K562 (cell line): ENCODE results near the gene USHBP1. TPM values are rescaled to one million over a fixed set of nuclear protein-coding genes. Genes with fewer than 3 reads are reported as not detected.

Source experiments
- ARHGAP35 ChIP-seq: fragments of 450-650 bp; IDR thresholded peaks from 2 replicates; pipeline ENCODE4 v1.6.1; 2018; ENCODE audit not compliant: partially characterized antibody
- BCL6 ChIP-seq: fragments of 250-450 bp; sonication (Bioruptor Pico); IDR thresholded peaks from 2 replicates; pipeline ENCODE4 v1.4.0; 2020
- BRF1 ChIP-seq: IDR thresholded peaks from 3 replicates; pipeline ENCODE4 v1.6.1; 2011; ENCODE audit warnings: borderline replicate concordance, mild to moderate bottlenecking; ENCODE audit not compliant: insufficient read length; ENCODE audit errors: extremely low read depth
- CBFA2T2 ChIP-seq: fragments of 450-650 bp; conservative IDR thresholded peaks from 2 replicates; pipeline ENCODE4 v1.6.1; 2017; ENCODE audit warnings: mild to moderate bottlenecking
- FOXM1 ChIP-seq, 2 experiments: fragments of 450-650 bp in 1 of 2; sonication (generic) in 1 of 2; formaldehyde crosslinking in 1 of 2; IDR thresholded peaks; 2 replicates each; pipeline versions ENCODE4 v1.6.1 to v1.9.0; 2017 to 2022; ENCODE audit warnings: low read depth in 2 of 2, mild to moderate bottlenecking in 2 of 2, missing genetic modification reagents in 1 of 2, moderate library complexity in 1 of 2
- GTF2B ChIP-seq: IDR thresholded peaks from 2 replicates; pipeline ENCODE4 v1.6.1; 2011; ENCODE audit not compliant: insufficient read length; ENCODE audit errors: extremely low read depth
- HDAC6 ChIP-seq: IDR thresholded peaks from 2 replicates; pipeline ENCODE4 v1.6.1; 2012; ENCODE audit warnings: low read depth, mild to moderate bottlenecking, control low read depth, inconsistent platforms, low read length, moderate library complexity
- MNT ChIP-seq, 2 experiments: fragments of 450-650 bp; conservative IDR thresholded peaks; 2 replicates each; pipeline ENCODE4 v1.6.1; 2017; ENCODE audit warnings: mild to moderate bottlenecking in 2 of 2, moderate library complexity in 2 of 2
- MTF1 ChIP-seq: fragments of 250-450 bp; sonication (Bioruptor Pico); IDR thresholded peaks from 2 replicates; pipeline ENCODE4 v1.9.0; 2021; ENCODE audit warnings: moderate library complexity, mild to moderate bottlenecking, inconsistent platforms, borderline replicate concordance
- PHB ChIP-seq: fragments of 250-450 bp; sonication (Bioruptor Pico); IDR thresholded peaks from 2 replicates; pipeline ENCODE4 v1.5.0; 2021
- PHF20 ChIP-seq: fragments of 450-650 bp; IDR thresholded peaks from 2 replicates; pipeline ENCODE4 v1.6.1; 2018; ENCODE audit not compliant: partially characterized antibody
- PML ChIP-seq: IDR thresholded peaks from 2 replicates; pipeline ENCODE4 v1.6.1; 2012; ENCODE audit warnings: low read length, inconsistent platforms
- POLR2B ChIP-seq: fragments of 450-650 bp; IDR thresholded peaks from 2 replicates; pipeline ENCODE4 v1.6.1; 2018; ENCODE audit warnings: low read depth; ENCODE audit not compliant: partially characterized antibody
- POLR2G ChIP-seq: fragments of 200-400 bp; formaldehyde crosslinking; IDR thresholded peaks from 2 replicates; pipeline ENCODE4 v1.6.1; 2017; ENCODE audit warnings: low read depth, mild to moderate bottlenecking, antibody characterized with exemption, low read length, moderate library complexity
- POLR2H ChIP-seq: IDR thresholded peaks from 2 replicates; pipeline ENCODE4 v1.6.1; 2016; ENCODE audit warnings: missing genetic modification characterization, low read depth, mild to moderate bottlenecking, control low read depth, missing compliant biosample characterization, moderate library complexity
- PRMT5 ChIP-seq: sonication (generic); formaldehyde crosslinking; IDR thresholded peaks from 2 replicates; pipeline ENCODE4 v1.5.0; 2020; ENCODE audit warnings: missing genetic modification reagents
- PTRF ChIP-seq: fragments of 450-650 bp; IDR thresholded peaks from 2 replicates; pipeline ENCODE4 v1.6.1; 2016; ENCODE audit warnings: mild to moderate bottlenecking, missing genetic modification characterization, missing compliant biosample characterization
- SPI1 ChIP-seq: IDR thresholded peaks from 2 replicates; pipeline ENCODE4 v1.6.1; 2011; ENCODE audit warnings: low read depth, low read length, control low read depth, borderline replicate concordance
- TRIM25 ChIP-seq: fragments of 450-650 bp; IDR thresholded peaks from 2 replicates; pipeline ENCODE4 v1.7.0; 2016; ENCODE audit warnings: borderline replicate concordance
- ZBTB33 ChIP-seq: sonication (generic); formaldehyde crosslinking; IDR thresholded peaks from 2 replicates; pipeline ENCODE4 v1.8.1; 2023; ENCODE audit warnings: mild to moderate bottlenecking, missing genetic modification reagents
- ZEB2 ChIP-seq: fragments of 450-650 bp; IDR thresholded peaks from 2 replicates; pipeline ENCODE4 v1.6.1; 2016
- ZNF668 ChIP-seq: fragments of 250-450 bp; sonication (Bioruptor Pico); IDR thresholded peaks from 2 replicates; pipeline ENCODE4 v1.8.0; 2022; ENCODE audit warnings: mild to moderate bottlenecking, inconsistent platforms
- ZNF75A ChIP-seq: fragments of 450-650 bp; formaldehyde crosslinking; IDR thresholded peaks from 2 replicates; pipeline ENCODE4 v1.4.0; 2020; ENCODE audit warnings: mild to moderate bottlenecking
- polyA plus RNA-seq, 8 experiments: library from polyadenylated mRNA; depleted of rRNA in 4 of 8; stranded (reverse) in 5 of 8; unstranded in 3 of 8; fragments of >200 nt; fragmentation: Nextera tagmentation in 2 of 8; fragmentation: Illumina TruSeq in 1 of 8; extraction: Ambion mirVana in 2 of 8; extraction: Trizol in 1 of 8; gene quantifications; 2 replicates each; pipeline versions ENCODE4 v1.2.1 to v1.2.3, GENCODE V29; 2011 to 2014; ENCODE audit warnings: inconsistent platforms in 1 of 8, missing spikeins in 1 of 8
- total RNA-seq, 7 experiments: library from RNA; depleted of rRNA in 6 of 7; stranded (reverse); fragments of >200 nt in 6 of 7; fragmentation: Illumina TruSeq in 2 of 7; extraction: Trizol in 2 of 7; gene quantifications; 2 replicates each; pipeline versions ENCODE4 v1.2.1 to v1.2.3, GENCODE V29; 2011 to 2021; ENCODE audit warnings: low replicate concordance in 1 of 7

The USHBP1 gene
- total and polyA plus RNA-seq, 9 of the 15 experiments (the other 6 are each of a cell fraction or from before 2014, with no cell fraction given): 0.03 to 0.10 (median 0.05) TPM; not detected in 5

GRCh38 chr19:17215127-17215971, 49.2 kb downstream of the USHBP1 start, which contains the start of gene USE1 (continued):
- no peak; the same call in none of the 2 replicates for TF ChIP-seq PML
- TF ChIP-seq ARHGAP35: no peak
- TF ChIP-seq ZNF75A (CRISPR knock-in tag): no peak
- peak; percentile 82 to 94 for TF ChIP-seq MNT (conservative IDR thresholded peaks at IDR 0.05)
- TF ChIP-seq PTRF (tag): no peak
- TF ChIP-seq ZNF668 (CRISPR knock-in tag): no peak
- no peak for TF ChIP-seq BCL6 (CRISPR knock-in tag)
- no peak for TF ChIP-seq BRF1
- TF ChIP-seq CBFA2T2: no peak
- TF ChIP-seq TRIM25: no peak
- no peak for TF ChIP-seq HDAC6
- no peak for TF ChIP-seq MTF1 (CRISPR knock-in tag)
- 0 out of 2 replicates have a peak, but pooled peaks have one; percentile 3 for TF ChIP-seq ZBTB33
- peak; percentile 91 for TF ChIP-seq POLR2H (tag)
- TF ChIP-seq PRMT5 (CRISPR knock-in tag): no peak
- TF ChIP-seq GTF2B: peak; percentile 32
- TF ChIP-seq FOXM1 (IDR thresholded peaks at IDR 0.05; ENCODE audit: low read depth): no peak
- TF ChIP-seq FOXM1 (CRISPR knock-in tag; IDR thresholded peaks at IDR 0.05; ENCODE audit: low read depth): peak; percentile 57; the same call in 1 of the 2 replicates
- peak; percentile 44; the same call in 1 of the 2 replicates for TF ChIP-seq PHB (CRISPR knock-in tag)
- TF ChIP-seq POLR2G: peak; percentile 98
- TF ChIP-seq POLR2B: peak; percentile 89
- peak; percentile 95 for TF ChIP-seq PHF20
- TF ChIP-seq ZEB2: peak; percentile 85
- peak; percentile 87 for TF ChIP-seq SPI1
